Uterus (tissue), 4 donors: ENCODE measurements around the gene SOX2. TPM values are rescaled to one million over a fixed set of nuclear protein-coding genes. Genes with fewer than 3 reads are reported as not detected.

ENCODE experiments used
- DNase-seq, 2 donors: peaks; one replicate each; pipeline ENCODE4 v3.0.0-alpha.2; 2019 to 2020
- H3K27ac ChIP-seq, 2 donors: fragments of 200-600 bp; sonication (generic); 1 replicate in 1 of 2; 2 replicates in 1 of 2; pipeline ENCODE4 v1.5.1; 2016 to 2018
- H3K27me3 ChIP-seq, 2 donors: fragments of 200-600 bp; sonication (generic); one replicate each; pipeline ENCODE4 v1.5.1; 2018 to 2019; ENCODE audit warnings: control low read depth in 1 of 2
- H3K36me3 ChIP-seq, 2 donors: fragments of 200-600 bp; sonication (generic); one replicate each; pipeline ENCODE4 v1.5.1; 2019; ENCODE audit warnings: control low read depth in 1 of 2
- H3K4me1 ChIP-seq, 2 donors: fragments of 200-600 bp; sonication (generic); one replicate each; pipeline ENCODE4 v1.5.1; 2018 to 2019; ENCODE audit warnings: control low read depth in 1 of 2
- H3K4me3 ChIP-seq, 2 donors: fragments of 200-600 bp; sonication (generic); 1 replicate in 1 of 2; 2 replicates in 1 of 2; pipeline ENCODE4 v1.5.1; 2018 to 2019; ENCODE audit warnings: mild to moderate bottlenecking in 1 of 2
- H3K9me3 ChIP-seq, 2 donors: fragments of 200-600 bp; sonication (generic); one replicate each; pipeline ENCODE4 v1.5.1; 2019; ENCODE audit warnings: control low read depth in 1 of 2
- POLR2A ChIP-seq, 2 donors: fragments of 450-650 bp; IDR thresholded peaks; one replicate each; pipeline ENCODE4 v1.6.1; 2016; ENCODE audit warnings: antibody characterized with exemption in 2 of 2, mild to moderate bottlenecking in 1 of 2, moderate library complexity in 1 of 2
- intact Hi-C: fragments of 100-400 bp; cut with DNase I; formaldehyde crosslinking; loops from one replicate; pipeline ENCODE4 v1.15.1; 2023; ENCODE audit warnings: low total_unique reads
- total RNA-seq, 4 donors: library from RNA; depleted of rRNA in 3 of 4; stranded (reverse); fragments of >200 nt in 3 of 4; gene quantifications; one replicate each; pipeline versions ENCODE4 v1.1.0 to v1.2.4, GENCODE V29; 2014 to 2023
- TF ChIP-seq, protein P1 (sequence below), 4 experiments: fragments of 200-600 bp in 2 of 4; fragments of 450-650 bp in 2 of 4; sonication (generic) in 2 of 4; IDR thresholded peaks; one replicate each; pipeline ENCODE4 v1.5.1; 2016 to 2019; ENCODE audit warnings: antibody characterized with exemption in 4 of 4, mild to moderate bottlenecking in 2 of 4, moderate library complexity in 1 of 4
- donor health status: DM: yes; HTN: yes; CAD: no.

The SOX2 gene
- total RNA-seq: under 1 TPM in 2 of 4 donors, not detected in 2; 0.18 to 0.35 TPM

DNA sequence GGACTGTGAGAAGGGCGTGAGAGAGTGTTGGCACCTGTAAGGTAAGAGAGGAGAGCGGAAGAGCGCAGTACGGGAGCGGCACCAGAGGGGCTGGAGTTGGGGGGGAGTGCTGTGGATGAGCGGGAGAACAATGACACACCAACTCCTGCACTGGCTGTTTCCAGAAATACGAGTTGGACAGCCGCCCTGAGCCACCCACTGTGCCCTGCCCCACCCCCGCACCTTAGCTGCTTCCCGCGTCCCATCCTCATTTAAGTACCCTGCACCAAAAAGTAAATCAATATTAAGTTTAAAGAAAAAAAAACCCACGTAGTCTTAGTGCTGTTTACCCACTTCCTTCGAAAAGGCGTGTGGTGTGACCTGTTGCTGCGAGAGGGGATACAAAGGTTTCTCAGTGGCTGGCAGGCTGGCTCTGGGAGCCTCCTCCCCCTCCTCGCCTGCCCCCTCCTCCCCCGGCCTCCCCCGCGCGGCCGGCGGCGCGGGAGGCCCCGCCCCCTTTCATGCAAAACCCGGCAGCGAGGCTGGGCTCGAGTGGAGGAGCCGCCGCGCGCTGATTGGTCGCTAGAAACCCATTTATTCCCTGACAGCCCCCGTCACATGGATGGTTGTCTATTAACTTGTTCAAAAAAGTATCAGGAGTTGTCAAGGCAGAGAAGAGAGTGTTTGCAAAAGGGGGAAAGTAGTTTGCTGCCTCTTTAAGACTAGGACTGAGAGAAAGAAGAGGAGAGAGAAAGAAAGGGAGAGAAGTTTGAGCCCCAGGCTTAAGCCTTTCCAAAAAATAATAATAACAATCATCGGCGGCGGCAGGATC, at the start of gene SOX2:
Gene SOX2 (plus strand): TSS at position 601 of the 811 bp plus-strand sequence. CDS start 436 bp downstream, outside the sequence.
- H3K27me3 ChIP-seq: peaks cover 53 to 91% of the 10 kb centered on the region in 2 donors
- no peak for DNase-seq
- TF ChIP-seq POLR2A (IDR thresholded peaks at IDR 0.05): no peak
- TF ChIP-seq, protein P1, sequence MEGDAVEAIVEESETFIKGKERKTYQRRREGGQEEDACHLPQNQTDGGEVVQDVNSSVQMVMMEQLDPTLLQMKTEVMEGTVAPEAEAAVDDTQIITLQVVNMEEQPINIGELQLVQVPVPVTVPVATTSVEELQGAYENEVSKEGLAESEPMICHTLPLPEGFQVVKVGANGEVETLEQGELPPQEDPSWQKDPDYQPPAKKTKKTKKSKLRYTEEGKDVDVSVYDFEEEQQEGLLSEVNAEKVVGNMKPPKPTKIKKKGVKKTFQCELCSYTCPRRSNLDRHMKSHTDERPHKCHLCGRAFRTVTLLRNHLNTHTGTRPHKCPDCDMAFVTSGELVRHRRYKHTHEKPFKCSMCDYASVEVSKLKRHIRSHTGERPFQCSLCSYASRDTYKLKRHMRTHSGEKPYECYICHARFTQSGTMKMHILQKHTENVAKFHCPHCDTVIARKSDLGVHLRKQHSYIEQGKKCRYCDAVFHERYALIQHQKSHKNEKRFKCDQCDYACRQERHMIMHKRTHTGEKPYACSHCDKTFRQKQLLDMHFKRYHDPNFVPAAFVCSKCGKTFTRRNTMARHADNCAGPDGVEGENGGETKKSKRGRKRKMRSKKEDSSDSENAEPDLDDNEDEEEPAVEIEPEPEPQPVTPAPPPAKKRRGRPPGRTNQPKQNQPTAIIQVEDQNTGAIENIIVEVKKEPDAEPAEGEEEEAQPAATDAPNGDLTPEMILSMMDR (IDR thresholded peaks at IDR 0.05): no peak
- H3K27ac ChIP-seq: no peak within 1 kb of the TSS
- peak within 1 kb of the TSS in 1 of 2 donors; percentile 25 for H3K4me3 ChIP-seq
- no peaks in the 10 kb centered on the region for H3K36me3 ChIP-seq
- no peaks in the 10 kb centered on the region for H3K9me3 ChIP-seq
- intact Hi-C loops: no loop called here
- H3K4me1 ChIP-seq: peaks cover 0 to 12% of the 10 kb centered on the region in 2 donors

DNA sequence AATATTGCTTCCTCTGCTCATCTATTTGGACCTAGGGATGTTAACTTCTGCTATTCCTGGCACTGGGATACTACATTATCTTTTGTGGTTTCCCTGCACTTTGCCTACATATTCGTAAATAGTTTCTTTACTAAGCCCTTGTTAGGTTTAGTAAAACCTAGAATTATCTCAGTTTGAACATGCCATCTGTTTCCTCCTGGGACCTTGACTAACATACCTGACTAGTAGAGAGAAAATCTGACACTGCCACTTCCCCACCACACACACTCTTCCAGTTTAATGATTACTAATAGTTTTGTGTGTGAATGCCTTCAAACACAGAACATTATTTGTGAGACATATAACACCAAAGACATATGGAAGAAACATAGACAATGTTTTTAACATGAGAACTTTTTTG, 28.2 kb upstream of the SOX2 start:
- Histone ChIP-seq H3K27me3 (no peaks in the 10 kb centered on the region), H3K36me3 (no peaks in the 10 kb centered on the region), H3K4me3 (no peak overlapping the region), H3K9me3 (no peaks in the 10 kb centered on the region), H3K4me1 (no peaks in the 10 kb centered on the region), H3K27ac (no peak overlapping the region)
- intact Hi-C loops: no loop called here
- TF ChIP-seq POLR2A (IDR thresholded peaks at IDR 0.05): no peak
- TF ChIP-seq, protein P1 (IDR thresholded peaks at IDR 0.05): no peak
- no peak for DNase-seq

DNA sequence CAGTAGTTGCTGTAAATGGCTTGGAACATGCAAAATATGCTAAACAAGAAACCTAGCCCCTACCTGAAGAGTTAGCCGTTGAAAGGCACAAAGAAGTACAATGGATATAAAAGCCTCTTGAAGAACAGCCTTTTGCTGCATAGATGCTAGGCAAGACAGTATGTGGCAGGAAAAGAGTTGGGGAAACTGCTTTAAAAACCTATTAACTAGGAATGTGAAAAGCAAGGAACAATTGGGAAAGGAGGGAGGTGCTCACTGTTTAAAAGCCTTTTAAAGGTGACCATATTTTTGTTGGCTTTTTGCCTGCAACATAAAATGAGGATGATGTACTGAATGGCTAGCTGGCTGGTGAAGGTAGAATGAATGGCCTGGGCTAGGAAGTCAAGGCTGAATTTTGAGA, 24.5 kb upstream of the SOX2 start:
- no peaks in the 10 kb centered on the region for H3K36me3 ChIP-seq
- no peak overlapping the region for H3K4me3 ChIP-seq
- H3K4me1 ChIP-seq: no peaks in the 10 kb centered on the region
- H3K27ac ChIP-seq: no peak overlapping the region
- H3K27me3 ChIP-seq: no peaks in the 10 kb centered on the region
- intact Hi-C loops: no loop called here
- TF ChIP-seq, protein P1 (IDR thresholded peaks at IDR 0.05): no peak
- no peak for TF ChIP-seq POLR2A (IDR thresholded peaks at IDR 0.05)
- no peaks in the 10 kb centered on the region for H3K9me3 ChIP-seq
- DNase-seq: no peak

DNA sequence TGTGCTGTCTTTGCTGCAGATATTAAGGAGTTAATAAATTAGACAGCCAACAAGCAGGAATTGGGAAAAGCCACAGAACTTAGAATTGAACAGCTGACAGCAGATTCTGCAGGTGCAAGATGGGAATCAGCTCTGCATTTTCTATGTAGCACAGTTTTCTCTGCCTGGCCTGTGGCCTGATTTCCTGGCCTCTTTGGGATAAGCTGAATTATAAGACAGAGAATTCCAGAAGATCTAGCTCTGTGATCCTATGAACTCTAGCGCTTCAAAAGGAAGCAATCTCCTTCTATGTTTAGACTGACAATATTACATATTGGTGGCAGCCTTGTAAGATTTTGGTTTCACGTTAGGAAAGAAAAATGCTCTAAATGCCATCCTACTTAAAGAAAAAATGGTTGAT, 24.0 kb upstream of the SOX2 start:
- no peak overlapping the region for H3K27ac ChIP-seq
- no peaks in the 10 kb centered on the region for H3K27me3 ChIP-seq
- H3K36me3 ChIP-seq: no peaks in the 10 kb centered on the region
- DNase-seq: no peak
- H3K4me3 ChIP-seq: no peak overlapping the region
- intact Hi-C loops: no loop called here
- TF ChIP-seq, protein P1 (IDR thresholded peaks at IDR 0.05): no peak
- TF ChIP-seq POLR2A (IDR thresholded peaks at IDR 0.05): no peak
- no peaks in the 10 kb centered on the region for H3K4me1 ChIP-seq
- H3K9me3 ChIP-seq: no peaks in the 10 kb centered on the region

DNA sequence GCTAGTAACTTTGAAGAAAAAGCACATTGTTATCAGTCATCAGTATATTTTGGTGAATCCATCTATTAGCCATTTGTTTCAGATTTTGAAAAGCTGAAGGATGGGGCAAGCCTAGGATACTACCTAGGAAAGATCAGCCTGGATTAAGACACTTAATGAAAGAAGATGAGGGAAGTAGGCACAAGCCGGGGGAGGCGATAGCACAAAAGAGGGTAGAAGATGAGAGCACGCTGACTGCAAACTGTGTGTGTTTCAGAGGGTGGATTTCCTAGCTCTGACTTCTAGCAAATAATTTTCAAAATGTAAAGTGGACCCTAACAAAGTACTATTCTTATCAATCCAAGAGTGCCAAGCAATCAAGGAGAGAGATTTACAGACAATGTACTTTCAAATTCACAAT, 22.2 kb upstream of the SOX2 start:
- intact Hi-C loops: no loop called here
- H3K27ac ChIP-seq: no peak overlapping the region

More for the DNA sequence above, 22.2 kb upstream of the SOX2 start:
- no peaks in the 10 kb centered on the region for H3K27me3 ChIP-seq
- no peaks in the 10 kb centered on the region for H3K36me3 ChIP-seq
- H3K4me3 ChIP-seq: no peak overlapping the region
- TF ChIP-seq, protein P1 (IDR thresholded peaks at IDR 0.05): no peak
- TF ChIP-seq POLR2A (IDR thresholded peaks at IDR 0.05): no peak
- H3K9me3 ChIP-seq: no peaks in the 10 kb centered on the region
- H3K4me1 ChIP-seq: no peaks in the 10 kb centered on the region
- no peak for DNase-seq
